A549 (cell line): Measurements from ENCODE around the gene NNMT.

Source experiments
- CEBPB ChIP-seq, 2 experiments: fragments of >200 bp in 1 of 2; sonication (Bioruptor Twin) in 1 of 2; formaldehyde crosslinking in 1 of 2; IDR thresholded peaks; 2 replicates each; pipeline ENCODE4 v1.6.1; 2012 to 2016
- CHD2 ChIP-seq: fragments of 150-350 bp; IDR thresholded peaks from 2 replicates; pipeline ENCODE4 v1.6.1; 2014; ENCODE audit warnings: low read length; ENCODE audit not compliant: partially characterized antibody
- ESRRA ChIP-seq: fragments of 150-350 bp; IDR thresholded peaks from 2 replicates; pipeline ENCODE4 v1.6.1; 2014; ENCODE audit warnings: mild to moderate bottlenecking, low read length, borderline replicate concordance
- JUNB ChIP-seq: fragments of >200 bp; sonication (Bioruptor Twin); formaldehyde crosslinking; IDR thresholded peaks from 2 replicates; pipeline ENCODE4 v1.6.1; 2016
- POLR2A ChIP-seq: IDR thresholded peaks from 2 replicates; pipeline ENCODE4 v1.6.1; 2012; ENCODE audit warnings: mild to moderate bottlenecking, low read length
- POLR2AphosphoS2 ChIP-seq: conservative IDR thresholded peaks from 2 replicates; pipeline ENCODE4 v1.6.1; 2012; ENCODE audit warnings: low read length, improper control_type of control experiment, inconsistent platforms
- RCOR1 ChIP-seq: fragments of 150-350 bp; IDR thresholded peaks from 2 replicates; pipeline ENCODE4 v1.6.1; 2014; ENCODE audit warnings: antibody characterized with exemption, low read length, low read depth
- RFX5 ChIP-seq: fragments of 450-650 bp; IDR thresholded peaks from 2 replicates; pipeline ENCODE4 v1.7.1; 2014; ENCODE audit warnings: antibody characterized with exemption, mild to moderate bottlenecking, moderate library complexity
- SMC3 ChIP-seq: fragments of >200 bp; sonication (Bioruptor Twin); formaldehyde crosslinking; IDR thresholded peaks from 3 replicates; pipeline ENCODE4 v1.6.1; 2018; ENCODE audit warnings: inconsistent platforms
- ZSCAN20 ChIP-seq: fragments of 250-450 bp; sonication (Bioruptor Pico); IDR thresholded peaks from 2 replicates; pipeline ENCODE4 v1.8.0; 2022; ENCODE audit warnings: mild to moderate bottlenecking, moderate library complexity
- TF ChIP-seq, protein P1 (sequence below): fragments of 200-600 bp; sonication (generic); IDR thresholded peaks from 2 replicates; pipeline ENCODE4 v1.6.1; 2016; ENCODE audit warnings: antibody characterized with exemption, mild to moderate bottlenecking, moderate library complexity
- TF ChIP-seq, protein P2 (sequence below): fragments of >200 bp; sonication (Bioruptor Twin); formaldehyde crosslinking; IDR thresholded peaks from 3 replicates; pipeline ENCODE4 v1.5.1; 2016
- TF ChIP-seq, protein P3 (sequence below): fragments of 450-650 bp; IDR thresholded peaks from 2 replicates; pipeline ENCODE4 v1.6.1; 2014; ENCODE audit warnings: antibody characterized with exemption
- TF ChIP-seq, protein P4 (sequence below): fragments of 150-350 bp; IDR thresholded peaks from 2 replicates; pipeline ENCODE4 v1.6.1; 2014; ENCODE audit warnings: low read depth, mild to moderate bottlenecking, low read length

DNA sequence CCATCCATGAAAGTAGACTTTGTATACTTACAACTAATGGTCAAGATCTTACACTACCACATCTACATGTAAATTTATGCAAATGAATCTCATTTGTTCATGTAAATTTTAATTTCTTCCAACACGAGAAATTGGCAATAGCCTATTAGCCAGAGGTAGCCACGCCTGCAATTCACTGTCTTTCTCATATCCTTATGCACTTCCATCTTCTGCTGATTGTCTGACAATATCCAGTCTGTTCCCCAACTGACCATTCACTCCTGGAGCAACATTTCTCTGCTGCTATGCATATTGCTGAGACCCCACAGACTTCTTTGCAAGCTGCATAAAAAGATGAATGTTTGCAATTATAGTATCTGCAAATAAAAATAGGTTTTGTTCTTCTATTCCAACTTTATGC, 2.5 kb downstream of the NNMT start:
- TF ChIP-seq CHD2 (no peak), ESRRA (no peak), RFX5 (no peak), POLR2A (no peak), RCOR1 (no peak), CEBPB (IDR thresholded peaks at IDR 0.05) (no peak), ZSCAN20 (CRISPR knock-in tag) (no peak), POLR2AphosphoS2 (no peak), SMC3 (no peak), JUNB (no peak)
- TF ChIP-seq, protein P1, sequence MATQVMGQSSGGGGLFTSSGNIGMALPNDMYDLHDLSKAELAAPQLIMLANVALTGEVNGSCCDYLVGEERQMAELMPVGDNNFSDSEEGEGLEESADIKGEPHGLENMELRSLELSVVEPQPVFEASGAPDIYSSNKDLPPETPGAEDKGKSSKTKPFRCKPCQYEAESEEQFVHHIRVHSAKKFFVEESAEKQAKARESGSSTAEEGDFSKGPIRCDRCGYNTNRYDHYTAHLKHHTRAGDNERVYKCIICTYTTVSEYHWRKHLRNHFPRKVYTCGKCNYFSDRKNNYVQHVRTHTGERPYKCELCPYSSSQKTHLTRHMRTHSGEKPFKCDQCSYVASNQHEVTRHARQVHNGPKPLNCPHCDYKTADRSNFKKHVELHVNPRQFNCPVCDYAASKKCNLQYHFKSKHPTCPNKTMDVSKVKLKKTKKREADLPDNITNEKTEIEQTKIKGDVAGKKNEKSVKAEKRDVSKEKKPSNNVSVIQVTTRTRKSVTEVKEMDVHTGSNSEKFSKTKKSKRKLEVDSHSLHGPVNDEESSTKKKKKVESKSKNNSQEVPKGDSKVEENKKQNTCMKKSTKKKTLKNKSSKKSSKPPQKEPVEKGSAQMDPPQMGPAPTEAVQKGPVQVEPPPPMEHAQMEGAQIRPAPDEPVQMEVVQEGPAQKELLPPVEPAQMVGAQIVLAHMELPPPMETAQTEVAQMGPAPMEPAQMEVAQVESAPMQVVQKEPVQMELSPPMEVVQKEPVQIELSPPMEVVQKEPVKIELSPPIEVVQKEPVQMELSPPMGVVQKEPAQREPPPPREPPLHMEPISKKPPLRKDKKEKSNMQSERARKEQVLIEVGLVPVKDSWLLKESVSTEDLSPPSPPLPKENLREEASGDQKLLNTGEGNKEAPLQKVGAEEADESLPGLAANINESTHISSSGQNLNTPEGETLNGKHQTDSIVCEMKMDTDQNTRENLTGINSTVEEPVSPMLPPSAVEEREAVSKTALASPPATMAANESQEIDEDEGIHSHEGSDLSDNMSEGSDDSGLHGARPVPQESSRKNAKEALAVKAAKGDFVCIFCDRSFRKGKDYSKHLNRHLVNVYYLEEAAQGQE, result no peak
- TF ChIP-seq, protein P2, sequence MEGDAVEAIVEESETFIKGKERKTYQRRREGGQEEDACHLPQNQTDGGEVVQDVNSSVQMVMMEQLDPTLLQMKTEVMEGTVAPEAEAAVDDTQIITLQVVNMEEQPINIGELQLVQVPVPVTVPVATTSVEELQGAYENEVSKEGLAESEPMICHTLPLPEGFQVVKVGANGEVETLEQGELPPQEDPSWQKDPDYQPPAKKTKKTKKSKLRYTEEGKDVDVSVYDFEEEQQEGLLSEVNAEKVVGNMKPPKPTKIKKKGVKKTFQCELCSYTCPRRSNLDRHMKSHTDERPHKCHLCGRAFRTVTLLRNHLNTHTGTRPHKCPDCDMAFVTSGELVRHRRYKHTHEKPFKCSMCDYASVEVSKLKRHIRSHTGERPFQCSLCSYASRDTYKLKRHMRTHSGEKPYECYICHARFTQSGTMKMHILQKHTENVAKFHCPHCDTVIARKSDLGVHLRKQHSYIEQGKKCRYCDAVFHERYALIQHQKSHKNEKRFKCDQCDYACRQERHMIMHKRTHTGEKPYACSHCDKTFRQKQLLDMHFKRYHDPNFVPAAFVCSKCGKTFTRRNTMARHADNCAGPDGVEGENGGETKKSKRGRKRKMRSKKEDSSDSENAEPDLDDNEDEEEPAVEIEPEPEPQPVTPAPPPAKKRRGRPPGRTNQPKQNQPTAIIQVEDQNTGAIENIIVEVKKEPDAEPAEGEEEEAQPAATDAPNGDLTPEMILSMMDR, result no peak
- TF ChIP-seq, protein P3, sequence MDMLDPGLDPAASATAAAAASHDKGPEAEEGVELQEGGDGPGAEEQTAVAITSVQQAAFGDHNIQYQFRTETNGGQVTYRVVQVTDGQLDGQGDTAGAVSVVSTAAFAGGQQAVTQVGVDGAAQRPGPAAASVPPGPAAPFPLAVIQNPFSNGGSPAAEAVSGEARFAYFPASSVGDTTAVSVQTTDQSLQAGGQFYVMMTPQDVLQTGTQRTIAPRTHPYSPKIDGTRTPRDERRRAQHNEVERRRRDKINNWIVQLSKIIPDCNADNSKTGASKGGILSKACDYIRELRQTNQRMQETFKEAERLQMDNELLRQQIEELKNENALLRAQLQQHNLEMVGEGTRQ, result no peak
- TF ChIP-seq, protein P4, sequence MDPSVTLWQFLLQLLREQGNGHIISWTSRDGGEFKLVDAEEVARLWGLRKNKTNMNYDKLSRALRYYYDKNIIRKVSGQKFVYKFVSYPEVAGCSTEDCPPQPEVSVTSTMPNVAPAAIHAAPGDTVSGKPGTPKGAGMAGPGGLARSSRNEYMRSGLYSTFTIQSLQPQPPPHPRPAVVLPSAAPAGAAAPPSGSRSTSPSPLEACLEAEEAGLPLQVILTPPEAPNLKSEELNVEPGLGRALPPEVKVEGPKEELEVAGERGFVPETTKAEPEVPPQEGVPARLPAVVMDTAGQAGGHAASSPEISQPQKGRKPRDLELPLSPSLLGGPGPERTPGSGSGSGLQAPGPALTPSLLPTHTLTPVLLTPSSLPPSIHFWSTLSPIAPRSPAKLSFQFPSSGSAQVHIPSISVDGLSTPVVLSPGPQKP, result no peak
